HG03135 (cell line): Measurements from ENCODE around the gene SSRP1.

ENCODE experiments used
- ATAC-seq: cut with Tn5 transposase; IDR thresholded peaks from one replicate; pipeline ENCODE4 v1.9.1; 2021; ENCODE audit warnings: mild to moderate bottlenecking, moderate library complexity; ENCODE audit not compliant: unreplicated experiment

SSRP1 gene

GRCh38 chr11:57318178-57318577 is 17.5 kb downstream of the SSRP1 start:
- ATAC-seq = no peak

- no peak for ATAC-seq
Measured at GRCh38 chr11:57316017-57316416, 19.7 kb downstream of the SSRP1 start.

- ATAC-seq = no peak
Measured at GRCh38 chr11:57315491-57315890, 20.2 kb downstream of the SSRP1 start.

- no peak for ATAC-seq
Measured at GRCh38 chr11:57314221-57314973, 21.3 kb downstream of the SSRP1 start.

- no peak for ATAC-seq
Measured at GRCh38 chr11:57313788-57314135, 21.9 kb downstream of the SSRP1 start.

GRCh38 chr11:57313071-57313787 is 22.5 kb downstream of the SSRP1 start:
- no peak for ATAC-seq

GRCh38 chr11:57312511-57313021 is 23.1 kb downstream of the SSRP1 start:
- no peak for ATAC-seq

- peak; percentile 96 for ATAC-seq
Measured at GRCh38 chr11:57311109-57311936, 24.4 kb downstream of the SSRP1 start.

- ATAC-seq = no peak
Measured at GRCh38 chr11:57310630-57311086, 25.0 kb downstream of the SSRP1 start.

- no peak for ATAC-seq
Measured at GRCh38 chr11:57310091-57310490, 25.6 kb downstream of the SSRP1 start.

GRCh38 chr11:57309106-57310059 is 26.3 kb downstream of the SSRP1 start:
- ATAC-seq = no peak

GRCh38 chr11:57308426-57309060 is 27.1 kb downstream of the SSRP1 start:
- ATAC-seq = no peak

- no peak for ATAC-seq
Measured at GRCh38 chr11:57307666-57308270, 27.9 kb downstream of the SSRP1 start.

GRCh38 chr11:57306940-57307565 is 28.6 kb downstream of the SSRP1 start:
- no peak for ATAC-seq

GRCh38 chr11:57306161-57306876 is 29.4 kb downstream of the SSRP1 start:
- no peak for ATAC-seq

GRCh38 chr11:57305523-57305922 is 30.2 kb downstream of the SSRP1 start:
- no peak for ATAC-seq

GRCh38 chr11:57303990-57304579 is 31.6 kb downstream of the SSRP1 start:
- ATAC-seq = no peak
